Right renal pelvis (tissue), 4 donors: ENCODE measurements around the gene TOGARAM1. TPM values are rescaled to one million over a fixed set of nuclear protein-coding genes. Genes with fewer than 3 reads are reported as not detected.

Experiments used
- DNase-seq, 4 donors: peaks; one replicate each; pipeline ENCODE4 v3.0.0-alpha.2; 2013; ENCODE audit warnings: low read depth in 4 of 4, low spot score in 3 of 4, missing footprints in 1 of 4
- polyA plus RNA-seq, 4 donors: library from polyadenylated mRNA; unstranded; fragments of 120-200 nt; gene quantifications; one replicate each; pipeline ENCODE4 v1.2.1, GENCODE V29; 2013; ENCODE audit not compliant: insufficient read length in 4 of 4

TOGARAM1 gene
- polyA plus RNA-seq, 4 donors: 28.2 to 41.3 (median 36.6) TPM

GRCh38 chr14:44963044-44963528 lies 1.1 kb downstream of the TOGARAM1 start:
- DNase-seq: no peak

- no peak for DNase-seq
Observed at GRCh38 chr14:44963775-44964380, 1.9 kb downstream of the TOGARAM1 start.

- DNase-seq: no peak
Observed at GRCh38 chr14:44966601-44967336, 4.8 kb downstream of the TOGARAM1 start.

- no peak for DNase-seq
Observed at GRCh38 chr14:44968714-44969113, 6.7 kb downstream of the TOGARAM1 start.

- no peak for DNase-seq
Observed at GRCh38 chr14:44970907-44971306, 8.9 kb downstream of the TOGARAM1 start.

DNA sequence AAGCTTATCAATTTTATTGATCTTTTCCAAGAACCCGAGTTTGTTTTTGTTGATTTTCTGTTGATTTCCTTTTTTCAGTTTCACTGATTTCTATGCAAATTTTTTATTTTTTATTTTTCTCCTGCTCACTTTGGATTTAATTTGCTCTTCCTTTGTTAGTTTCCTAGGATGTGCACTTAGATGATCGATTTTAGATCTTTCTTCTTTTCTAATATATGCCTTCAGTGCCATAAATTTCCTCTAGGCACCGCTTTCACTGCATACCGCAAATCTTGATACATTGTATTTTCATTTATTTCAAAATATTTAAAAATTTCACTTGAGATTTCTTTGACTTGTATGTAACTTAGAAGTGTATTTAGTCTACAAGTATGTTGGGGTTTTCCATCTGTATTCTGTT lies 9.5 kb downstream of the TOGARAM1 start:
- DNase-seq: no peak

DNA sequence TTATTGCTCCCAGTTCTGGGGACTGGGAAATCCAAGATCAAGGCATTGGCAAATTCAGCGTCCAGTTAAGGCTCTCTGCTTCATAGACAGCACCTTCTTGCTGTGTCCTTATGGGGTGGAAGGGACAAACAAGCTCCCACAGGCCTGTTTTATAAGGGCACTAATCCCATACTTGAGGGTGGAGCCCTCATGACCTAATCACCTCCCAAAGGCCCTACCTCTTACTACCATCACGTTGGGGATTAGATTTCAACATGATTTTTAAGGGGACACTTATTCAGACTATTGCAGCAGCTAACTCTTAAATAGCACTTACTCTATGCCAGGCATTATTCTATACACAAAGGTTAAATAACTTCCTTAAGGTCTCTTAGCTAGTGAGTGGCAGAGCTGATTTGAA lies 17.3 kb downstream of the TOGARAM1 start:
- no peak for DNase-seq

DNA sequence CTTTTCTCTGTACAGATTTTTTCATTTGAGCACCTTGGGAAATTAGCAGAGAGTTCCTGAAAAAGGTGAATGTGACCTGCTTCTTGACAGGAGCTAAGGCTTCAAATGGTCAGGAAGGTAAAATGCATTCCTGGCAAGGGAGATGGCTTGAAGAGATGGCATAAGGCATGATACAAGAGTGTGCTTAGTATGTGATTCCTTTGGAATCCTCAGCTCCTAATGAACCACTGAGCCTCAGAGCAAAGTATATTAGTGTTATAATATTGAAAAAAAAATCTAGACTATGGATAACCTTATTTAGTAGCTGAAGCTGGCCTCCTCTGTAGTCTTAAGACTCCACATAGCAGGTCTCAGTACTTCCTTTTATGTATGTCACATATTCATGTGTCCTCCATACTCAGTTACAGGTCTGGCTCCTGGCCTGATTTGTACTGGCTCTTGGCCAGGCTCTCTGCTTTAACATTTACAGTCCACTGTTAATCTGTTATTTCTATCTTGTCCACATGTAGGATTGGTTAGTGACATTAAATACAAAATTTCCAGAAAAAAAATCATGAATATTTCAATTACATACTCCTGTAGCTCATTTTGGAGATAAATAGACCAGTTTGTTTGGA lies 17.9 kb downstream of the TOGARAM1 start:
- DNase-seq: no peak

DNA sequence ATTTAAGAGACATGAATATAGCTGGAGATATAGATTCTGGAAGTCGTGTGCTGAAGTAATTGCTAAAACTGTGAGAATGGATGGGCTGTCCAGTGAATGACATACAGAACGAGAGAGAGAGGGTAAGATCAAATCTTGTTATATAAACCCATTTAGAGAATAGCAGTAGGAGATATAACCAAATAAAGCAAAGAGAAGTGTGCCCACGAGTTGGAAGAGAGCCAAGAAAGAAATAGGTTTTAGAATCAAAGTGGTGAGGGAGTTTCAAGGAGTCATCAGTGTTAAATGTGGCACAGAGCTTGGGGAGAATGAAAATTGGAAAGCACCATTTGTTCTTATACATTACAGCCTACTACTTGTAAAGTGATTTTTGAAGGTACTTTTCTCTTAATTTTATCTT lies 19.2 kb downstream of the TOGARAM1 start:
- no peak for DNase-seq

DNA sequence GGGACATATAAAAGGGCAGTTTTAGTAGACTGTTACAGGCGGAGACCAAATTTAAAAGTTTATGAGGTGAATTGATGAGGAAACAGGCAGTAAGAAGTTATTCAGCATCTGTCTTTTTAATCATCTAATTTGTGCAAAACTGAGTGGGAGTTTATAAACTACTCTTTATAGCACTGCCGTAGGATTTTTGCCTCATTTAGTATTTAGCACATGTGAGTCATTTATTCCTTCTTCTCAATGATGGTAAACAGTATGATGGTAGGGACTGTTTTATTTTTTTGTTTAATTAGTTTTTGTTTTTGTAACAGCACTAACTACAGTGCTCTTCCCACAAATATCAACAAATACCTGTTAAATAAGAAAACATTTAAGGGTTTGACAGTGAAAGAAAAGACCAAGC lies 20.6 kb downstream of the TOGARAM1 start:
- no peak for DNase-seq

- no peak for DNase-seq
Observed at GRCh38 chr14:44988694-44989093, 26.7 kb downstream of the TOGARAM1 start.

DNA sequence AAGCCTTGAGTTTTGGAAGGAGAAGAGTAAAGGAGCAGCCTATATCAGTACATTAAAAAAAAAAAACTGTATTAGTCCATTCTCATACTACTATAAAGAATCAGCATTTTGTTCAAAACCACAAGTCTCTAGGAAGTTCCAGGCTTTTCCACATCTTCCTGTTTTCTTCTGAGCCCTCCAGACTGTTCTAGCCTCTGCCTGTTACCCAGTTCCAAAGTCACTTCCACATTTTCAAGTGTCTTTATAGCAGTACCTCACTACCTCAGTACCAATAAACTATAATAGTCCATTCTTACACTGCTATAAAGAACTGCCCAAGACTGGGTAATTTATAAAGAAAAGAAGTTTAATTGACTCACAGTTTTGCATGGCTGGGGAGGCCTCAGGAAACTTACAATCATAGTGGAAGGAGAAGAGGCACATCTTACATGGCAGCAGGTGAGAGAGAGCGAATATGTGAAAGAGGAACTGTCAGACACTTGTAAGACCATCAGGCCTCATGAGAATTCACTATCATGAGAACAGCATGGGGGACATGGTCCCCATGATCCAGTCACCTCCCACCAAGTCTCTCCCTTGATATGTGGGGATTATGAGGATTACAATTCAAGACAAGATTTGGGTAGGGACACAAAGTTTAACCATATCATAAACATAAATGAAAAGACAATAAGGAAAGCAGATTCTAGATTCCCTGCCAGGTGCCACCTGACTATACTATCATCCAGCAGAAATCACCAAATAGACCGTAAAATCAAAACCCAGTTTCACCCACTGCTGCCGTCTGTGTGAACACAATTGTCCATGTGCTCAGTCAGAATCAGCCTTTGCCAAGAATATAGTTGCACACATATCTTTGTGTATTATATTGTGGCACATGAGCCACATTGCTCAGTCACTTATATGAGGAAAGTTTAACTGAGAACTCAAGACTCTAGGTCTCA lies 27.8 kb downstream of the TOGARAM1 start:
- DNase-seq: no peak

DNA sequence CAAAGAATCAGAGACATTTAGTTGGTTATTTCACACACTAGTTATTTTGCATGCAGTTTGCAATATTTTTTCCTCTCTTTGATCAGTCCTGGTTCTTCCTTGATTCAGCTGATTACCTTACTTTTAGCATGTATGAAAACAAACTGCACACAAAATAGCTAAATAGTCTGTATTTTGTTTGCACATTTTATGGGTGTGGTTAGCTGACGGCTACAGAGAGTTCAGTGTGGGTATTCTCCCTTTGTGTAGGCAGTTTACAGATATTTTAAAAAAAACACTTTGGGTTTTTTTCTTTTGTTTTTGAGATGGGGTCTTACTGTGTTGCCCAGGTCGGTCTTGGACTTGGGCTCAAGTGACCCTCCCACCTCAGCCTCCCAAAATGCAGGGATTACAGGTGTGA lies 28.5 kb downstream of the TOGARAM1 start:
- no peak for DNase-seq

DNA sequence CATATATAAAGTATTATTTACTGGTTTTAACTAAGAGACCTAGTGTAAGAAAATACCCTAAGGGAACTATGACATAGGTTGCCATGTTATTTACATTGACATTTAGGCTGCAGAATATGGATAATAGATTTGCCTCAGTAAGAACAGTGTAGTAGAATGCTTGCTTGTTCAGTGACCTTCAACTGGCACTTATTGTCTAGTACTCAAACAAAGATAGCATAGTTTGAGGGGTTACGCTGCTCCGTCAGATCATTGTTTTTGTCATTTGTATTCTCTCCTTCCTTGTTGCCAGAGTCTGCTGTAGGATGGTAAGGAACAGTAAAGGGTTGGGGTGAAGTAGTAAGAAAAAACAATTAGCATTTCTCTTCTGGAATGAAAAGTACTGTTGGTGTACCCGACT lies 33.2 kb downstream of the TOGARAM1 start:
- no peak for DNase-seq

GRCh38 chr14:44995770-44996294 lies 33.8 kb downstream of the TOGARAM1 start:
- DNase-seq: no peak

DNA sequence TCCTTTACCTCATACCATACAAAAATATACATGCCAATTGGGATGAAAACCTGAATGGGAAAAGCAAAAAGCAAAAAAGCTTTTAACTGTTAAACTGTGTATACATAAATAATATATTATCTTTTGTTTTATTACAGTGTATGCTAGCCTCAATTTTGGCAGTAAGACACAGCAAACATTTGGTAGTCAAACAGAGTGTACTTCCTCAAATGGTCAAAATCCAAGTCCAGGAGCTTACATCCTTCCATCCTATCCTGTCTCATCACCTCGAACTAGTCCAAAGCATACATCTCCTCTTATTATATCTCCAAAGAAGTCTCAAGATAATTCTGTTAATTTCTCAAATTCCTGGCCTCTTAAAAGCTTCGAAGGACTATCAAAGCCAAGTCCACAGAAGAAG lies 41.9 kb downstream of the TOGARAM1 start:
- DNase-seq: no peak

GRCh38 chr14:45015133-45015532 lies 53.1 kb downstream of the TOGARAM1 start:
- DNase-seq: no peak

GRCh38 chr14:45028107-45028626 lies 66.2 kb downstream of the TOGARAM1 start:
- no peak for DNase-seq

DNA sequence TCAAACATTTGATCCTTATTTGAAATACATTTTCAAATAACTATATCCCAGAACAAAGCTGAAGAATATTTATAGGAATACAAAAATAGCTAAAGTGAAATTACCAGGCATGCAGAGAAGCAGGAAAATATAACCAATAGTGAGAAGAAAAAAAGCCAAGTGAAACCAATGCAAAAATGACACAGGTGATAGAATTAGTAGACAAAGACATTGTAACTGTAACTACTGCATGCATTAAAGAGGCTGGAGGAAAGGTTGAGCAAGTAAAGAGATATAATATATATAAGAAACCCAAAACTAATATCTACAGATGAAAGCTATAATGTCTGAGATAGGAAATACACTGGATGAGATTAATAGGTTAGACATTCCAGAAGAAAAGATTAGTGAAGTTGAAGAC lies 72.7 kb downstream of the TOGARAM1 start:
- DNase-seq: no peak

GRCh38 chr14:45038256-45038655 lies 76.3 kb downstream of the TOGARAM1 start:
- DNase-seq: no peak
